ENCODE results near the gene MERTK. TPM values are rescaled to one million over a fixed set of nuclear protein-coding genes. Genes with fewer than 3 reads are reported as not detected.
"Not testable (repeated sequence)": the region's sequence is repeated elsewhere in the genome, so short reads cannot be mapped to it uniquely, and the experiment has no call there.

Gene MERTK
- polyA plus RNA-seq, 1 donor: 22.9 TPM

- no peak for DNase-seq
These were observed 10.7 kb downstream of the MERTK start for GRCh38 chr2:111909079-111909478.

- DNase-seq: not testable (repeated sequence)
These were observed 11.6 kb downstream of the MERTK start for GRCh38 chr2:111909997-111910396.

DNA sequence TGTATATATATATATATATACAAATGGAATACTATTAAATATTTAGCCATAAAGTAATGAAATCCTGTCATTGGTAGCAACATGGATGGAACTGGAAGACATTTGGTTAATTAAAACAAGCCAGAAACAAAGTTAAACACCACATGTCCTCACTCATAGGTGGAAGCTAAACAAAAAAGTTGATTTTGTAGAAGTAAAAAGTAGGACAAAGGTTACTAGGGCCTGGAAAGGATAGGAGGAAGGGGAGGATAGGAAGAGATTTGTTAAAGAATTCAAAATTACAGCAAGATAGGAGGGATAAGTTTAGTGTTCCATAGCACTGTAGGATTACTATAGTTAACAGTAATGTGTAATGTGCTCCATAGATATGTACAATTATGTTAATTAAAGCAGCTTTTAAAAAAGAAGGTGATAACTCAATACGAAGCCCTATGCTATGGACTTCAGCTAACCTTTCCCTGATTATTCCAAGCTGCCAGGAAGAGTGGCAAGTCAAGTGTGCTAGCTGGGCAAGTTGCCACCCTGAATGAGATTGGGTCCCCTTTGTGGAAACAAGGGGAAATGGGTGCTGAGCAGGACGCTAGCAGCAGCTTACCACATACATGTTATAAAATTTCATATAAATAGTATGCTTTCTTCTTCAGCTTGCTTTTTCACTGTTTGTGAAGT lies 12.3 kb downstream of the MERTK start:
- no peak for DNase-seq

- not testable (repeated sequence) for DNase-seq
These were observed 13.0 kb downstream of the MERTK start for GRCh38 chr2:111911295-111911977.

DNA sequence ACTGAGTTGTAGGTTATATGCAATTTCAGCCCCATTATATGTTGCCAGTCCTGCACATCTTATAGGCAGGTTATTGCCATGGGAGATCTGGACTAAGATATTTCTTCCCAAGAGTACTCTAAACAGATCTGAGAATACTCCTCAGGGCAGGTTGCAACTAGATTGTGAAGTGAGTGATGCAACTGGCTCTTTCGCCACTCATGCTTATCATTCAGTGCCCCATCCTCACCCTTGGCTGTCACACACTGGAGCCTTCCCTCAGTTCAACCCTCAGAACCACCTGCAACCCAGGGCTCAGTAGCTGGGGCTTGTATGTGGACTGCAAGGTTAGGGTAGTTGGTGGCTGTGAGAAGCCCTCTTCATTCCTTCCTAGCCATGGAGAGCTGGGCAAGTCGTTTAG lies 14.1 kb downstream of the MERTK start:
- DNase-seq: no peak

- no peak for DNase-seq
These were observed 18.7 kb downstream of the MERTK start for GRCh38 chr2:111917106-111917505.

DNA sequence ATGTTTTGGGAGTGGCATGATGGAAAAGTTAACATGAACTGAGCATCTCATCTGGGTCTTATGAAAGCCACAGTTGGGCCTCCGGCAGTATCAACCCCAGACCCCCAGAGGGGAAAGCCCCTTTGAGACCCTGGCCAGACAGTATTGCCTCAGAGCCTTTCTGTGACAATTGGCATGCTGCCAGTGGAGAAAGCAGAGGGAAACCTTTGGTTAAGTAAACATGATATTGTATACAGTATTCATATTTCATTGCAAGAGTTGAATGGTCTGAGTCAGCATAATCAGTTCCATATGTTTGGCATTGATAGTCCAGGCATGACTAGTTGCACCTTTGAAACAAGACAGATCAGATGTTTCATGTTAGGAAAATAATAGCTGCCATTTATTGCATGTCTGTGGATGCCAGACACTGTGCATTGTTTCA lies 20.0 kb downstream of the MERTK start:
- DNase-seq: no peak

DNA sequence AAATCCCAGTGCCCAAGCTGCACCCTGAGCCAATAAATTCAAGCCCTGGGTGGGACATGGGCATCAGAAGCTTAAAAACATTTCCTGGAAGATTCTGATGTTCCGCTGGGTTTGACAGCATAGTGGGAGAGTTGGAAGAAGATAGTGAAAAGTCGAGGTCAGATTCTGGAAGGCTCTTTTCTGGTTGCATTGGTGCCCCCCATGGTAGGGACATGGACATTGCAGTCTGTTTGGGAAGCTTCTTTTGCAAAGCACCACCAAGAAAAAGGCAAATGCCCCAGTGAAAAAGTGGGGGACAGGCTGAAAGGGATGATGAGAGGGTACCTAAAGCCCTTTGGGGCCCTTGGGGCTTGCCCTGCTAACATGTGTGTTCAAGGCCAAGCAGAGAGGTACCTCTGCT lies 21.0 kb downstream of the MERTK start:
- DNase-seq: no peak

DNA sequence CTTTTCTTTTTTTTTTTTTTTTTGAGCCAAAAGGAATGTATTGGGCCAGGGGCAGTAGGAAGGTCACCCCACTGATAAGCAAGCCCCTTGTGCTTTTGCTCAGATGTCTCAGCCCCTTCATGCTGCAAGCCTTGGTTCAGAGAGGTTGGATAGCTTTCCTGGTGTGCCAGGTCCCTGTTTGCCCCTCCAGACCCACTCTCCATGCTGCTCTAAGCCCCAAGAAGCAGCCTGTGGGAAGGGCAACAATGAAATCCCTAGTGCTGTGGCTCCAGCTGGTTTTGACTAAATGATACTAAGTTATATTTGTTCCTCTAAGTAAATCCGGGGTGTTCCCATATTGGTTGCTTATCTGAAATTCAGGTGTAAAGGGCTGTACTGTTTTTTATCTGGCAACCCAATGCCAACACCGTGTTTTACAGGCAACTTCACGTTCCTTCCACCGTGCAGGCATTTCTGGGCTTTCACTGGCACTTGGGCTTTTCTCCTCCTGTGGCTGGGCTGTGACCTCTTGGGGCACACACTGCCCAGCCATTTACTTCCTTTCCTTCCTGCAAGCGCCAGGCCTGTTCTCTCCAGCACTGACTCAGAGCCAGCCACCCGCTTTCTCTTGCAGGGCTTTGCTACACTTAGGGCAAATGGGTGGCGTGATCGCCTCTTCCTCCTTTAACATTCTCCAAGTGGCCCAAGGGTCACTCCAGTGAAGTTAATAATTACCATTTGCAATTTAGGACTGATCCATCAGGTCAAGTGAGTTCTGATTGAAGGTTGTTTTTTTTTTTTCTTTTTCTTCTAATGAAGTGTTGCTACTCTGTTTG lies 21.6 kb downstream of the MERTK start:
- no peak for DNase-seq

GRCh38 chr2:111923276-111923804 lies 24.9 kb downstream of the MERTK start:
- no peak for DNase-seq

- DNase-seq: no peak
These were observed 26.3 kb downstream of the MERTK start for GRCh38 chr2:111924617-111925107.

GRCh38 chr2:111927723-111928122 lies 29.3 kb downstream of the MERTK start:
- no peak for DNase-seq

DNA sequence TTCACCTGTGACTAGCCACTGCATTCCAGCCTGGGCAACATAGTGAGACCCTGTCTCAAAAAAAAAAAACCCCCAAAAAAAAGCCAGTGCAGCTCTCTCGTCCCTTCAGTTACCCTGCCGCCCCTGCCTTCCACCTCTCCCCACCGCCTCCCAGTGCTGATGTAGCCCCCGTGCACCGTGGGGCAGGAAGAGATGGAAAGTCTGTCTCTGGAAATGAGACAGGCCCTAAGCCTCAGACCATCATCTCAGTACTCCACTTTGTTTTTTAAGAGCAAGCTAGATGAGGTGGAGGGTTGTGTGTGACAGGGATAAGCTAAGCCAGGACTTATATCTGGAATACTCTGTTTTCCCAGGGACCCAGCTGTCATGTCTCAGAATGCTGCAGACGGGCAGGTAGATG lies 32.0 kb downstream of the MERTK start:
- DNase-seq: no peak

GRCh38 chr2:111930875-111931274 lies 32.5 kb downstream of the MERTK start:
- no peak for DNase-seq

GRCh38 chr2:111932841-111933291 lies 34.5 kb downstream of the MERTK start:
- DNase-seq: no peak

DNA sequence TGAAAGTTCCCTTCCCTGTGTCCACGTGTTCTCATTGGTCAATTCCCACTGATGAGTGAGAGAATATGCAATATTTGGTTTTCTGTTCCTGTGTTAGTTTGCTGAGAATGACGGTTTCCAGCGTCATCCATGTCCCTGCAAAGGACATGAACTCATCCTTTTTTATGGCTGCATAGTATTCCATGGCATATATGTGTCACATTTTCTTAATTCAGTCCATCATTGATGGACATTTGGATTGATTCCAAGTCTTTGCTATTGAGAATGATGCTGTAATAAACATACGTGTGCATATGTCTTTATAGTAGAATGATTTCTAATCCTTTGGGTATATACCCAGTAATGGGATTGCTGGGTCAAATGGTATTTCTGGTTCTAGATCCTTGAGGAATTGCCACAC lies 35.5 kb downstream of the MERTK start:
- DNase-seq: not testable (repeated sequence)

GRCh38 chr2:111936881-111937280 lies 38.5 kb downstream of the MERTK start:
- DNase-seq: no peak

DNA sequence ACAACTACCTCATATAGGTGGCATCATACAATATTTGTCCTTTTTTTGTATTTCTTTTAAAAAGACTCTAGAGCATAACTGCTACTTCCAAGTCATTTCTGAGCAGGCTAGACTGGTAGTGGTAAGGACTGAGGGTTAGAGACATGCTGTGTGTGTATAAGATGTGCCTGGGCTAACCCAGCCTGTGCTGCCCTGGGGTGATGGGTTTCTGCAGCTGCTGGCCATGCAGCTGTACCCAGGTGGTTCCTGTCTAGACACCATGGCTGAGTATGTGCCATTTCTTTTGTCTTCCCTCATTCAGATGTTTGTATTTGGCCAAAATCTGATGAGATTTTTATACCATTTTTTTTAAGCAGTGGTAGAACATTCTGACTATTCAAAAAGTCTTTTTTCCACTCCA lies 40.0 kb downstream of the MERTK start:
- DNase-seq: no peak

GRCh38 chr2:111940333-111941196 lies 42.2 kb downstream of the MERTK start:
- no peak for DNase-seq

- no peak for DNase-seq
These were observed 43.1 kb downstream of the MERTK start for GRCh38 chr2:111941531-111941930.

DNA sequence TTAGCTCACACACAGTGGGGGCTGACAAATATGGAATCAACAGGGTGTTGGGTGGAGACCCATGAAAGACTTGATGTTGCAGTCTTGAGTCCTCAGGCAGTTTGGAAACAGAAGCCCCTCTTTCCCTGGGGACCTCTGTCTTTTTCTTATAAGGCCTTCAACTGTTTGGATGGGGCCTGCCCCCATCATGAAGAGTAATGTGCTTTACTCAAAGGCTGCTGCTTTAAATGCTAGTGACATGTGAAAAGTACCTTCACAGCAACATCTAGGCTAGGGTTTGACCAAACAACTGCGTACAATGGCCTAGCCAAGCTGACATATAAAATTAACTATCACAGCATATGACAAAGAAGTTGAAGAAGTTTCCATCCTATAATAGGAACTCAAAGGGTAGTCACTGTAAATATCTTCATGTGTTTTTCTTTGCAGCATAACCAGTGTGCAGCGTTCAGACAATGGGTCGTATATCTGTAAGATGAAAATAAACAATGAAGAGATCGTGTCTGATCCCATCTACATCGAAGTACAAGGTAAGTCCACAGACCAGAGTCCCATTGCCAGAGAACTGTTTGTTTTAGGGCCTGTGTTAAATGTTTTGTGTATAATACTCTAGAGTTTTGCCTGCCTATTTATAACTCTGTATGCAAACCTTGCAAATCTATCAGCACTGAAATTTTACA lies 46.3 kb downstream of the MERTK start:
- no peak for DNase-seq

Measured in left kidney (tissue), 2 donors.